GM21737 (cell line): ENCODE results near the gene DOCK2.
A peak's percentile ranks its signal among the peaks of the same experiment; 100 is the strongest.
"Not testable (repeated sequence)": the region's sequence is repeated elsewhere in the genome, so short reads cannot be mapped to it uniquely, and the experiment has no call there.

Source experiments
- ATAC-seq: cut with Tn5 transposase; IDR thresholded peaks from one replicate; pipeline ENCODE4 v1.9.1; 2021; ENCODE audit warnings: mild to moderate bottlenecking, moderate library complexity; ENCODE audit not compliant: unreplicated experiment

The DOCK2 gene

GRCh38 chr5:169748174-169748573 is 111.1 kb downstream of the DOCK2 start:
- no peak for ATAC-seq

- ATAC-seq = no peak
Observed at GRCh38 chr5:169749295-169749694, 112.2 kb downstream of the DOCK2 start.

- ATAC-seq = no peak
Observed at GRCh38 chr5:169751490-169751889, 114.4 kb downstream of the DOCK2 start.

- ATAC-seq = not testable (repeated sequence)
Observed at GRCh38 chr5:169752566-169752965, 115.5 kb downstream of the DOCK2 start.

GRCh38 chr5:169753795-169754194 is 116.7 kb downstream of the DOCK2 start:
- ATAC-seq = no peak

GRCh38 chr5:169754737-169755136 is 117.7 kb downstream of the DOCK2 start:
- no peak for ATAC-seq

- ATAC-seq = no peak
Observed at GRCh38 chr5:169756071-169756765, 119.1 kb downstream of the DOCK2 start.

GRCh38 chr5:169757016-169757415 is 119.9 kb downstream of the DOCK2 start:
- no peak for ATAC-seq

- no peak for ATAC-seq
Observed at GRCh38 chr5:169758886-169759285, 121.8 kb downstream of the DOCK2 start.

- ATAC-seq = no peak
Observed at GRCh38 chr5:169760229-169760628, 123.2 kb downstream of the DOCK2 start.

GRCh38 chr5:169762338-169763095 is 125.4 kb downstream of the DOCK2 start:
- ATAC-seq = no peak

GRCh38 chr5:169763376-169764017 is 126.4 kb downstream of the DOCK2 start:
- ATAC-seq = peak; percentile 82

GRCh38 chr5:169764018-169764378 is 126.9 kb downstream of the DOCK2 start:
- ATAC-seq = no peak

- no peak for ATAC-seq
Observed at GRCh38 chr5:169765176-169765996, 128.3 kb downstream of the DOCK2 start.

GRCh38 chr5:169766943-169767342 is 129.9 kb downstream of the DOCK2 start:
- not testable (repeated sequence) for ATAC-seq

GRCh38 chr5:169767938-169768337 is 130.9 kb downstream of the DOCK2 start:
- no peak for ATAC-seq

GRCh38 chr5:169768416-169768815 is 131.3 kb downstream of the DOCK2 start:
- ATAC-seq = no peak

- no peak for ATAC-seq
Observed at GRCh38 chr5:169770109-169770508, 133.0 kb downstream of the DOCK2 start.

- ATAC-seq = no peak
Observed at GRCh38 chr5:169772256-169772655, 135.2 kb downstream of the DOCK2 start.

- ATAC-seq = no peak
Observed at GRCh38 chr5:169772688-169773087, 135.6 kb downstream of the DOCK2 start.

GRCh38 chr5:169777159-169777558 is 140.1 kb downstream of the DOCK2 start:
- ATAC-seq = no peak
